Natural killer cell (primary cell): ENCODE results near the gene PKP4. TPM values are rescaled to one million over a fixed set of nuclear protein-coding genes. Genes with fewer than 3 reads are reported as not detected.

ENCODE experiments used
- ATAC-seq, 3 donors: fragments of 150-1000 bp in 2 of 3; fragments of 200-7000 bp in 1 of 3; cut with Tn5 transposase; 1 replicate in 1 of 3; 2 replicates in 2 of 3; pipeline ENCODE4 v1.10.0; 2021; ENCODE audit warnings: mild to moderate bottlenecking in 2 of 3, moderate library complexity in 2 of 3
- DNase-seq, 2 donors: peaks; one replicate each; pipeline versions ENCODE4 v3.0.0 to v3.0.0-alpha.2; 2013 to 2021; ENCODE audit warnings: mixed read lengths in 1 of 2
- H3K27ac ChIP-seq: one replicate; pipeline ENCODE4 v1.5.1; 2013; ENCODE audit warnings: mild to moderate bottlenecking, low read length
- H3K27me3 ChIP-seq: one replicate; pipeline ENCODE4 v1.6.1; 2013; ENCODE audit warnings: low read length; ENCODE audit not compliant: control insufficient read depth, insufficient read depth
- H3K36me3 ChIP-seq: one replicate; pipeline ENCODE4 v1.6.1; 2013; ENCODE audit warnings: low read length; ENCODE audit not compliant: control insufficient read depth, insufficient read depth
- H3K4me1 ChIP-seq: one replicate; pipeline ENCODE4 v1.6.1; 2013; ENCODE audit warnings: low read length; ENCODE audit not compliant: control insufficient read depth, insufficient read depth
- H3K4me3 ChIP-seq: one replicate; pipeline ENCODE4 v1.5.1; 2013; ENCODE audit warnings: low read length
- H3K9me3 ChIP-seq: one replicate; pipeline ENCODE4 v1.6.1; 2013; ENCODE audit warnings: low read length; ENCODE audit not compliant: control insufficient read depth, insufficient read depth
- H3K27ac Mint-ChIP-seq, 2 donors: one replicate each; pipeline ENCODE4 v1.8.0; 2022; ENCODE audit warnings: mild to moderate bottlenecking in 2 of 2, mixed read lengths in 2 of 2, moderate library complexity in 1 of 2
- H3K27me3 Mint-ChIP-seq, 2 donors: one replicate each; pipeline ENCODE4 v1.8.0; 2022; ENCODE audit warnings: low read depth in 2 of 2, mixed read lengths in 2 of 2
- H3K36me3 Mint-ChIP-seq: one replicate; pipeline ENCODE4 v1.8.0; 2022; ENCODE audit warnings: mixed read lengths
- H3K4me1 Mint-ChIP-seq, 2 donors: one replicate each; pipeline ENCODE4 v1.8.0; 2022; ENCODE audit warnings: mixed read lengths in 2 of 2
- H3K4me3 Mint-ChIP-seq: one replicate; pipeline ENCODE4 v1.8.0; 2022; ENCODE audit warnings: mild to moderate bottlenecking, moderate library complexity, mixed read lengths
- H3K9me3 Mint-ChIP-seq, 2 donors: one replicate each; pipeline ENCODE4 v1.8.0; 2022; ENCODE audit warnings: mixed read lengths in 2 of 2
- WGBS: methylation state at CpG from one replicate; pipeline ENCODE4 v1.1.7; 2013; ENCODE audit warnings: missing lambda C conversion rate; ENCODE audit not compliant: insufficient coverage; 5-methylcytosine and 5-hydroxymethylcytosine counted together
- intact Hi-C: fragments of 100-400 bp; cut with micrococcal nuclease; formaldehyde crosslinking; loops from one replicate; pipeline ENCODE4 v1.14.2; 2022
- total RNA-seq, 4 donors: library from RNA; stranded (reverse); fragments of 120-200 nt in 1 of 4; gene quantifications; one replicate each; pipeline versions ENCODE4 v1.2.3 to v1.2.4, GENCODE V29; 2013 to 2022
- TF ChIP-seq, protein P1 (sequence below): fragments of 200-600 bp; IDR thresholded peaks from one replicate; pipeline ENCODE4 v1.8.0; 2022; ENCODE audit warnings: antibody characterized with exemption

The PKP4 gene
- total RNA-seq, 3 donors from 2014 or later (not counting 1 experiment from before 2014, with no cell fraction given), result 5.9 to 8.4 (median 7.2) TPM

DNA sequence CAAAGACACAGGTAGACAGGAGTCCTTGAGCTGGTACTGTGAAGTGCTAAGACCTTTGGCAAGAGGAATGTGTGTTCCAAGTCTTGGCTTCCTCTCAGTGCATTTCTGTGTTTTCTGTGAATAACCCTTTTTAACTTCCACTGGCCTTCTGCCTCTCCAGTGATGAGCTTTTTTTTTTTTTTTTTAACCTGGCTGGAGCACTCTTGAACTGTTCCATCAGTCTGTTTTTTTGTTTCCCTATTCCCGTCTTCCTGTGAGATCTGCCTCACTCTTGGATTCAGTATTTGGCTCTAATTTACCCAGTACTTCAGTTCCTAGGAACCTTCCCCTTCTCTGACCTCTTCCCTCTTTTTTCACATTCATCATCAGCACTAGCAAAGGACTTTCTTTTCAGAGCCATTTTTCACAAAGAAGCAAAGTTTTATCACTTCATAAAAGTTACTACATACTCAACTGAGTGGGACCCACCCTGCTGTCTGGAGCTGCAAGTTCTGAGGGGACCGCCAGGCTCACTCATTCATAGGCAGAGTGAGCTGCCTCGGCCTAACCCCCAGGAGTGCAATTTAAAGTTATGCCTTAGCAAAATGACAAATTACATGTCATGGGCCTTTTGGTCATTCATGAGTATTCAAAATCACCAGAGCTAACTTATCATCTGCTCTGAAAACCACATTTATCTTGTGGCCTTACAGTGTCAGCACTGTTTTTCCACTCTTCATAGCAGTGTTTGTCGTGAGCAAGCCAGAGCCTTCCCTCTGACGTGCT lies 211.4 kb downstream of the PKP4 start:
- H3K9me3 ChIP-seq, result no peaks in the 10 kb centered on the region
- TF ChIP-seq, protein P1, sequence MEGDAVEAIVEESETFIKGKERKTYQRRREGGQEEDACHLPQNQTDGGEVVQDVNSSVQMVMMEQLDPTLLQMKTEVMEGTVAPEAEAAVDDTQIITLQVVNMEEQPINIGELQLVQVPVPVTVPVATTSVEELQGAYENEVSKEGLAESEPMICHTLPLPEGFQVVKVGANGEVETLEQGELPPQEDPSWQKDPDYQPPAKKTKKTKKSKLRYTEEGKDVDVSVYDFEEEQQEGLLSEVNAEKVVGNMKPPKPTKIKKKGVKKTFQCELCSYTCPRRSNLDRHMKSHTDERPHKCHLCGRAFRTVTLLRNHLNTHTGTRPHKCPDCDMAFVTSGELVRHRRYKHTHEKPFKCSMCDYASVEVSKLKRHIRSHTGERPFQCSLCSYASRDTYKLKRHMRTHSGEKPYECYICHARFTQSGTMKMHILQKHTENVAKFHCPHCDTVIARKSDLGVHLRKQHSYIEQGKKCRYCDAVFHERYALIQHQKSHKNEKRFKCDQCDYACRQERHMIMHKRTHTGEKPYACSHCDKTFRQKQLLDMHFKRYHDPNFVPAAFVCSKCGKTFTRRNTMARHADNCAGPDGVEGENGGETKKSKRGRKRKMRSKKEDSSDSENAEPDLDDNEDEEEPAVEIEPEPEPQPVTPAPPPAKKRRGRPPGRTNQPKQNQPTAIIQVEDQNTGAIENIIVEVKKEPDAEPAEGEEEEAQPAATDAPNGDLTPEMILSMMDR, result no peak
- Mint-ChIP-seq H3K9me3 (no peaks in the 10 kb centered on the region), H3K36me3 (no peaks in the 10 kb centered on the region), H3K4me3 (no peak overlapping the region), H3K27ac (no peak overlapping the region), H3K27me3 (no peaks in the 10 kb centered on the region), H3K4me1 (no peaks in the 10 kb centered on the region)
- WGBS, result 92% methylated on average over 5 of the region's 5 CpGs
- H3K27ac ChIP-seq, result no peak overlapping the region
- DNase-seq (no peak), ATAC-seq (no peak)
- no peaks in the 10 kb centered on the region for H3K27me3 ChIP-seq
- intact Hi-C loops, result no loop called here
- H3K4me3 ChIP-seq, result no peak overlapping the region
- no peaks in the 10 kb centered on the region for H3K36me3 ChIP-seq
- H3K4me1 ChIP-seq, result no peaks in the 10 kb centered on the region

DNA sequence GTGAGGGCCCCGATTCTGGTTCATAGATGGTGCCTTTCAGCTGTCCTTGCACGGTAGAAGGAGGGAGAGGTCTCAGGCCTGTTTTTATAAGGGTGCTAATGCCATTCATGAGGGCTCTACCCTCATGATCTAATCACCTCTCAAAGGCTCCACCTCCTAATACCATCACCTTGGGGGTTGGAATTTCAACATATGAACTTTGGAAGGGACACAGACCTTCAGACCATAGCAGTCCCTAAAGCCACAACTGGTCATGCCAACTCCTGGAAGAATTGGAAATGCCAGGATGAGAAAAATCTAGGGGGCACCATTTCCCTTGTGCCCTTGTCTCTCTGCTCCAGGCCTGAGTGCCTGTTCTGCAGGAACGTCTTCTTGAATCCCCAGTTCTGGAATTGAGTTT lies 213.5 kb downstream of the PKP4 start:
- TF ChIP-seq, protein P1, result no peak
- Mint-ChIP-seq H3K9me3 (no peaks in the 10 kb centered on the region), H3K36me3 (no peaks in the 10 kb centered on the region), H3K4me3 (no peak overlapping the region), H3K27ac (no peak overlapping the region), H3K27me3 (no peaks in the 10 kb centered on the region), H3K4me1 (no peaks in the 10 kb centered on the region)
- no peaks in the 10 kb centered on the region for H3K36me3 ChIP-seq
- no peak for DNase-seq
- H3K4me3 ChIP-seq, result no peak overlapping the region
- no peaks in the 10 kb centered on the region for H3K9me3 ChIP-seq
- H3K27ac ChIP-seq, result no peak overlapping the region
- no peaks in the 10 kb centered on the region for H3K27me3 ChIP-seq
- intact Hi-C loops, result no loop called here
- WGBS, result 91% methylated on average over 3 of the region's 3 CpGs
- ATAC-seq, result no peak
- no peaks in the 10 kb centered on the region for H3K4me1 ChIP-seq

DNA sequence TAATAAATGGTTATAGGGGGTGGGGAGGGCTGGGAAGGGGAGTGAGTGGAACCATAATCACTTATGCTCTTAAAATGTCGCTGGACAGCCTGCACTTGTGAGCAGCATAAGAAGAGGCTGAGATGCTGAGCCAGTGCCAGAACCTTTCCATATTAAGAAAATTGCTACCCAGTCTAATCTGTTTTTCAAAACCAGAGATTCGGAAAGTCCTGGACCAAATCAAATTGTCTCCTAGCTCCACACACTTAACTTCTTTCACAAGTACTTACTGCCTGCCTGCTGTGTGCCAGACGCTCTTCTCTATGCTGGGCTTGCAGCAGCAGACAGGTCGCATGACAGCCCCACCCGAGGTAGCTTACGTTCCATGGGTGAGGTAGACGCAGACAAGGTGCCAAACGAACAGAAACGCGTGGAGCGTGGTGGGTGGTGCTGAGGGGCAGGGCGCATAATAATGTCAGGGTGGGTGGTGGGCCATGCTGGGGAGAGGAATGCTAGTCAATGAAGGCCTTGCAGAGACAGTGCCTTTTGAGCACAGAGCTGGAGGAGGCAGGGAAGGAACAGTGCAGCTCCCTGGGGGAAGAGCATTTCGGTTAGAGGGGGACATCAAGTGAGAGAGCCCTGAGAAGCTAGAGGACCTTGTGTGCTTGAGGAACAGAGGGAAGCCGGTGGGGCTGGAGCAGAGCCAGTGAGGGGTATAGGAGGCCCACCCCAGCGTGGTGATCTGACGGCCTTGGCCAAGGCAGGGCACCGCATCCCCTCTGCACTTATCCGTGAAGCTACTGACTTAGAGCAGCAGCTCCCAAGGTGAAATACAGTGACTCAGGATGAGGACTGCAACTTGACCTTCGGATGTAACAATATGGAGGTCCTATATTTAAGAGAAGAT lies 214.9 kb downstream of the PKP4 start:
- 97% methylated on average over 19 of the region's 19 CpGs for WGBS
- H3K9me3 Mint-ChIP-seq, result no peaks in the 10 kb centered on the region
- Histone ChIP-seq H3K27me3 (no peaks in the 10 kb centered on the region), H3K27ac (no peak overlapping the region), H3K36me3 (no peaks in the 10 kb centered on the region), H3K9me3 (no peaks in the 10 kb centered on the region), H3K4me1 (no peaks in the 10 kb centered on the region), H3K4me3 (no peak overlapping the region)
- DNase-seq (no peak), ATAC-seq (no peak)
- no peaks in the 10 kb centered on the region for H3K36me3 Mint-ChIP-seq
- H3K4me3 Mint-ChIP-seq, result no peak overlapping the region
- H3K27me3 Mint-ChIP-seq, result no peaks in the 10 kb centered on the region
- intact Hi-C loops, result no loop called here
- no peak overlapping the region for H3K27ac Mint-ChIP-seq
- H3K4me1 Mint-ChIP-seq, result no peaks in the 10 kb centered on the region
- TF ChIP-seq, protein P1, result no peak
